ENCODE data around the gene SYNM. TPM values are rescaled to one million over a fixed set of nuclear protein-coding genes. Genes with fewer than 3 reads are reported as not detected.

SYNM gene
- total RNA-seq, 1 experiment from 2014 or later = 3.3 TPM

DNA sequence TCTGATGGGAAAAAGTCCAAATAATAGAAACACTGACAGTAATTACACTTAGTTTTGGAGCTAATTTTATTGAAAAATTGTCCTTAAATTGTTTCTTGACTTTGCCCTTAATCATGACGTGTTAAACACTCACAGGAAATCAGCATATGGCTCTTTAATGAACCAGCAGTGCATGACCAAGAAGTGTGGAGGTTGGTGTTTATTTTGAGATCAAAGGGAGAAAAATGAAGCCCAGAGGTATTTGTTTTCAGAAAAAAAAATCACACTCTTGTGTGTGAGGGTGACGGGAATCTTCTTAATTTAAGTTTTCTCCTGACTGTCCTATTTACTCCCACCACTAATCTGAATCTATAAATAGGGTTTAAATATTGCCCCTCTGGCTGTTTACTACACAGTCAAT, 28.8 kb upstream of the SYNM start:
- ChIA-PET POLR2A (no interaction called here), RAD21 (ENCODE audit: low non-redundant PET in 1 of 2, low total read pairs in 2 of 2, uncharacterized antibody in 2 of 2, unreplicated experiment in 2 of 2) (interaction anchor here in 1 of 2 experiments (0.6 to 0.8 kb wide), 3 partner anchors 94 to 556 kb away, joined by 3 read pairs; no protein-coding TSS in a partner anchor), CTCF (interaction anchor here (1.0 to 2.3 kb wide), 14 partner anchors 8 to 648 kb away, joined by 3 to 13 read pairs (median 6); no protein-coding TSS in a partner anchor)
- Histone ChIP-seq H3K36me3 (ENCODE audit: control insufficient read depth in 1 of 2, insufficient read depth in 2 of 2, low read length in 2 of 2) (no peaks in the 10 kb centered on the region), H3K9me3 (ENCODE audit: control insufficient read depth in 1 of 2, insufficient read depth in 1 of 2, low read depth in 1 of 2, low read length in 2 of 2) (no peaks in the 10 kb centered on the region), H3K4me1 (ENCODE audit: control insufficient read depth in 1 of 2, insufficient read depth in 2 of 2, low read length in 2 of 2) (peaks cover 0 to 2% of the 10 kb centered on the region in 2 experiments; a peak in 2 of 4 replicates), H3K27me3 (ENCODE audit: insufficient read depth, low read length) (no peaks in the 10 kb centered on the region), H3K79me2 (ENCODE audit: insufficient read depth, low read length) (no peaks in the 10 kb centered on the region), H3K27ac (ENCODE audit: low read depth, low read length) (no peak overlapping the region), H3K9me2 (ENCODE audit: insufficient read depth) (no peaks in the 10 kb centered on the region), H3K4me2 (ENCODE audit: low read length) (peak overlapping the region; percentile 78), H4K20me1 (ENCODE audit: insufficient read depth) (no peaks in the 10 kb centered on the region), H3K9ac (ENCODE audit: low read length) (no peak overlapping the region), H3K4me3 (replicated peaks in 1 of 2; ENCODE audit: low read depth in 1 of 2, low read length in 2 of 2) (peak overlapping the region in 1 of 2 experiments; percentile 48; a peak in 1 of 4 replicates), H2AFZ (ENCODE audit: low read depth, low read length, poor library complexity, severe bottlenecking) (peak overlapping the region; percentile 52)
- DNase-seq (ENCODE audit: low read depth, low spot score) = no peak
- intact Hi-C loops (cut with micrococcal nuclease) = loop anchor here (1.0 to 5.0 kb wide), 4 partner anchors 299 to 634 kb away; partner anchors contain the start of gene IGF1R
- no TSS peak for BruUV-seq (replicated peaks)
- no peak for TF ChIP-seq POLR2AphosphoS5 (IDR thresholded peaks at IDR 0.05; ENCODE audit: low read depth, low read length)
- no peak for ATAC-seq

DNA sequence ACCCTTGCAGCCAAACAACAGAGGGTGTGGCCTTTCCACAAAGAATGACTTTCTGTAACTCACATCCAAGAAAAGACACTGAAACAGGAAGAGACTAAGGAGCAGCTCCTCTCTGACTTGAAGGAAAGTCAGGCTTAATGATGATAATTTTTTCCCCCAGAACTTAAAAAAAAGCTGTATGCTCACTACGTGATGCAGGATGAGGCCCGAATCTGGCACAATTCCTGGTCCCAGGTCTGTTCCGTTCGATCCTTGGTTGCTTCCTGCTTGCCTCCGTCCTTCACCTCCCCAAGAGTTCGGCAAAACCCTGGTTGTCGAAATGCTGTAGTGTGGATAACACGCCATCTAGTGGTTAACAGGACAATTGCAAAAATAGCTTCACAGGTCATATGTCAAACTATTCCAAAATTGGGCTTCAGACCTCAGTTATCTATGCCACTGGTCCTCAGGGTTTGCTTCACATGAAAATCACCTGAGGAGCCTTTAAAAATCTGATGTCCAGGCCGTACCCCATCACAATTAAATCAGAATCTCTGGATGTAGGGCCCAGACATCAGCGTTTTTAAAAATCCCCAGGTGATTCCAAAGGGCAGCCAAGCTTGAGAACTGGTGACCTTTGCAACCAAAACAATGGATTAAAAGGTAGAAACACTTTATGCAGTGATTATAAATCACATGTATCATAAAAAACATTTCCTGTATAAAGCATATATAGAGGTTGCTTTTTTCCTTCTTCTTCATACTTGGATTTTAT, 28.1 kb upstream of the SYNM start:
- Histone ChIP-seq H4K20me1 (ENCODE audit: insufficient read depth) (no peaks in the 10 kb centered on the region), H3K4me3 (replicated peaks in 1 of 2; ENCODE audit: low read depth in 1 of 2, low read length in 2 of 2) (peak overlapping the region; percentile 14 to 48; a peak in 3 of 4 replicates), H3K4me1 (ENCODE audit: control insufficient read depth in 1 of 2, insufficient read depth in 2 of 2, low read length in 2 of 2) (peaks cover 0 to 2% of the 10 kb centered on the region in 2 experiments; a peak in 2 of 4 replicates), H2AFZ (ENCODE audit: low read depth, low read length, poor library complexity, severe bottlenecking) (peak overlapping the region; percentile 52), H3K4me2 (ENCODE audit: low read length) (peak overlapping the region; percentile 78), H3K9me2 (ENCODE audit: insufficient read depth) (no peaks in the 10 kb centered on the region), H3K27ac (ENCODE audit: low read depth, low read length) (no peak overlapping the region), H3K9me3 (ENCODE audit: control insufficient read depth in 1 of 2, insufficient read depth in 1 of 2, low read depth in 1 of 2, low read length in 2 of 2) (no peaks in the 10 kb centered on the region), H3K79me2 (ENCODE audit: insufficient read depth, low read length) (no peaks in the 10 kb centered on the region), H3K36me3 (ENCODE audit: control insufficient read depth in 1 of 2, insufficient read depth in 2 of 2, low read length in 2 of 2) (no peaks in the 10 kb centered on the region), H3K27me3 (ENCODE audit: insufficient read depth, low read length) (no peaks in the 10 kb centered on the region), H3K9ac (ENCODE audit: low read length) (no peak overlapping the region)
- ChIA-PET POLR2A (no interaction called here), CTCF (interaction anchor here (0.5 to 2.3 kb wide), 17 partner anchors 9 to 765 kb away, joined by 3 to 13 read pairs (median 5); no protein-coding TSS in a partner anchor), RAD21 (ENCODE audit: low non-redundant PET in 1 of 2, low total read pairs in 2 of 2, uncharacterized antibody in 2 of 2, unreplicated experiment in 2 of 2) (interaction anchor here (0.5 to 0.8 kb wide), 4 partner anchors 94 to 557 kb away, joined by 3 to 8 read pairs (median 3); no protein-coding TSS in a partner anchor)
- intact Hi-C loops (cut with micrococcal nuclease) = loop anchor here (1.0 to 5.0 kb wide), 4 partner anchors 299 to 634 kb away; partner anchors contain the start of gene IGF1R
- DNase-seq (ENCODE audit: low read depth, low spot score) (peak; percentile 68), ATAC-seq (peak; percentile 96)
- no TSS peak for BruUV-seq (replicated peaks)
- TF ChIP-seq YY1 (IDR thresholded peaks at IDR 0.05; ENCODE audit: extremely low read depth, insufficient replicate concordance, low read depth, low read length) (no peak), FOSL1 (IDR thresholded peaks at IDR 0.05; ENCODE audit: low read depth) (no peak), RAD21 (IDR thresholded peaks at IDR 0.05; ENCODE audit: low read depth) (peak; percentile 96), POLR2A (IDR thresholded peaks at IDR 0.05; ENCODE audit: borderline replicate concordance, extremely low read depth, insufficient read depth, insufficient read length) (no peak), ZFX (IDR thresholded peaks at IDR 0.05) (no peak), SP1 (IDR thresholded peaks at IDR 0.05; ENCODE audit: low read depth) (peak; percentile 11; the same call in 1 of the 2 replicates), POLR2AphosphoS5 (IDR thresholded peaks at IDR 0.05; ENCODE audit: low read depth, low read length) (no peak), EZH2phosphoT487 (IDR thresholded peaks at IDR 0.05; ENCODE audit: borderline replicate concordance) (no peak), CEBPB (IDR thresholded peaks at IDR 0.05; ENCODE audit: low read depth) (no peak; the same call in none of the 2 replicates), ELF1 (IDR thresholded peaks at IDR 0.05; ENCODE audit: borderline replicate concordance, low read depth) (no peak; the same call in 1 of the 2 replicates), CBX3 (IDR thresholded peaks at IDR 0.05; ENCODE audit: low read depth) (peak; percentile 56), SIN3A (IDR thresholded peaks at IDR 0.05; ENCODE audit: low read depth) (no peak), EZH2 (IDR thresholded peaks at IDR 0.05) (no peak), SRF (IDR thresholded peaks at IDR 0.05; ENCODE audit: low read depth) (no peak), ZNF274 (IDR thresholded peaks at IDR 0.05; ENCODE audit: low read depth, low read length) (no peak)
- TF ChIP-seq, protein P1, sequence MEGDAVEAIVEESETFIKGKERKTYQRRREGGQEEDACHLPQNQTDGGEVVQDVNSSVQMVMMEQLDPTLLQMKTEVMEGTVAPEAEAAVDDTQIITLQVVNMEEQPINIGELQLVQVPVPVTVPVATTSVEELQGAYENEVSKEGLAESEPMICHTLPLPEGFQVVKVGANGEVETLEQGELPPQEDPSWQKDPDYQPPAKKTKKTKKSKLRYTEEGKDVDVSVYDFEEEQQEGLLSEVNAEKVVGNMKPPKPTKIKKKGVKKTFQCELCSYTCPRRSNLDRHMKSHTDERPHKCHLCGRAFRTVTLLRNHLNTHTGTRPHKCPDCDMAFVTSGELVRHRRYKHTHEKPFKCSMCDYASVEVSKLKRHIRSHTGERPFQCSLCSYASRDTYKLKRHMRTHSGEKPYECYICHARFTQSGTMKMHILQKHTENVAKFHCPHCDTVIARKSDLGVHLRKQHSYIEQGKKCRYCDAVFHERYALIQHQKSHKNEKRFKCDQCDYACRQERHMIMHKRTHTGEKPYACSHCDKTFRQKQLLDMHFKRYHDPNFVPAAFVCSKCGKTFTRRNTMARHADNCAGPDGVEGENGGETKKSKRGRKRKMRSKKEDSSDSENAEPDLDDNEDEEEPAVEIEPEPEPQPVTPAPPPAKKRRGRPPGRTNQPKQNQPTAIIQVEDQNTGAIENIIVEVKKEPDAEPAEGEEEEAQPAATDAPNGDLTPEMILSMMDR (IDR thresholded peaks at IDR 0.05 in 2 of 3, conservative IDR thresholded peaks at IDR 0.05 in 1 of 3; ENCODE audit: borderline replicate concordance in 1 of 3, insufficient read depth in 1 of 3, low read depth in 2 of 3, low read length in 2 of 3) = peak; percentile 80 to 88 (median 83)
- TF ChIP-seq, protein P2, sequence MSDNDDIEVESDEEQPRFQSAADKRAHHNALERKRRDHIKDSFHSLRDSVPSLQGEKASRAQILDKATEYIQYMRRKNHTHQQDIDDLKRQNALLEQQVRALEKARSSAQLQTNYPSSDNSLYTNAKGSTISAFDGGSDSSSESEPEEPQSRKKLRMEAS (IDR thresholded peaks at IDR 0.05) = no peak

Data from HCT116 (cell line).